Loucy (cell line): ENCODE data around the gene VAV2.

Source experiments
- EZH2phosphoT487 ChIP-seq: fragments of 200-600 bp; IDR thresholded peaks from 2 replicates; pipeline ENCODE4 v1.6.1; 2018; ENCODE audit warnings: antibody characterized with exemption, mild to moderate bottlenecking, moderate library complexity, borderline replicate concordance
- TF ChIP-seq, protein P1 (sequence below): fragments of 200-600 bp; sonication (generic); conservative IDR thresholded peaks from 2 replicates; pipeline ENCODE4 v1.5.1; 2014; ENCODE audit warnings: mild to moderate bottlenecking, antibody characterized with exemption, low read length

DNA sequence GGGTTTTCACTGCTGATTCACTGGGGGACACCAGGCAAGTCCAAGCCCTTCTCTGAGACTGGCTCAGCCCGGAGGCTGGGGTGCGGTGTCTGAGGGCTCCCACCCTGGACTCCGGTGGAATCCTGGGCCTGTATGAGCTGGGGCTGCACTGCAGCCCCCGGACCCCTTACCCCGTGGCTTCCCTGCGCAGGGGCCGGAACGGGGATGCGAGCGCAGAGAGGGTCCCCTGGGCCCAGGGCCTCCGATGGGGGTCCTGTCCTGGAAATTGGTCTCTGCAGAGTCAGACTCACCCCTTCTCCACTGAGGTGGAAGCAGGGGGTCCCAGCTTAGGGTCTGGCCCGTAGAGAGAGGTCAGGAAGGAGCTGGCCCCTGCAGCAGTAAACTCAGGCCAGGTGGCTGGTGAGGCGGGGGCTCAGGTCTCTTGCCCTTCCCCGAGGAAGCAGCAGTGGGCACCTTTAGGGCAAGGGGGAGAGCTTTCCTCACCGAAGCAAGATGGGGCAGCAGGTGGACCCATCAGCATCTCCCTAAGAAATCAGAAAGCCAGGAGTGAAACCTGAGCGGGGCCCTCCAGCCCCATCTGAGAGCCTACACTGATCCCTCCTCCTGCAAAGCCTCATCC, 1.6 kb upstream of the VAV2 start:
- TF ChIP-seq, protein P1, sequence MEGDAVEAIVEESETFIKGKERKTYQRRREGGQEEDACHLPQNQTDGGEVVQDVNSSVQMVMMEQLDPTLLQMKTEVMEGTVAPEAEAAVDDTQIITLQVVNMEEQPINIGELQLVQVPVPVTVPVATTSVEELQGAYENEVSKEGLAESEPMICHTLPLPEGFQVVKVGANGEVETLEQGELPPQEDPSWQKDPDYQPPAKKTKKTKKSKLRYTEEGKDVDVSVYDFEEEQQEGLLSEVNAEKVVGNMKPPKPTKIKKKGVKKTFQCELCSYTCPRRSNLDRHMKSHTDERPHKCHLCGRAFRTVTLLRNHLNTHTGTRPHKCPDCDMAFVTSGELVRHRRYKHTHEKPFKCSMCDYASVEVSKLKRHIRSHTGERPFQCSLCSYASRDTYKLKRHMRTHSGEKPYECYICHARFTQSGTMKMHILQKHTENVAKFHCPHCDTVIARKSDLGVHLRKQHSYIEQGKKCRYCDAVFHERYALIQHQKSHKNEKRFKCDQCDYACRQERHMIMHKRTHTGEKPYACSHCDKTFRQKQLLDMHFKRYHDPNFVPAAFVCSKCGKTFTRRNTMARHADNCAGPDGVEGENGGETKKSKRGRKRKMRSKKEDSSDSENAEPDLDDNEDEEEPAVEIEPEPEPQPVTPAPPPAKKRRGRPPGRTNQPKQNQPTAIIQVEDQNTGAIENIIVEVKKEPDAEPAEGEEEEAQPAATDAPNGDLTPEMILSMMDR, result no peak
- TF ChIP-seq EZH2phosphoT487, result no peak
